ENCODE measurements around the gene ACOD1.

Gene ACOD1

DNA sequence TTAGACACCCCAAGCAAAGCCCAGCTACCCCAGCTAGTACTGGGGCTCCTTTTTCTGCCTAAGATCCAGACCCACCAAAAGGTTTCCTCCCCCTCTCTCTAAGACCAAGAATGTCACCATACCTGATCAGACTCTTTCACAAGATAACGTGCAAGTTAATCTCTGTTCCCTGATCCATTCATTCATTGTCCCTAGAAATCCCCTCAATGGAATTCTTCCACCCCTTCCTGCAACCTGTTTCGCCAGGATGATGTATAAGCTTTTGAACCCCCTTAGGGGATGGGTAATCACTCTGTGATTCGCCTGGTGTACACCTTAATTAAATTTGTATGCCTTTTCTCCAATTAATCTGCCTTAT lies 26.3 kb downstream of the ACOD1 start:
- Histone ChIP-seq H3K4me3 (ENCODE audit: low read length) (no peak overlapping the region), H3K27ac (ENCODE audit: low read depth, low read length) (no peak overlapping the region)

DNA sequence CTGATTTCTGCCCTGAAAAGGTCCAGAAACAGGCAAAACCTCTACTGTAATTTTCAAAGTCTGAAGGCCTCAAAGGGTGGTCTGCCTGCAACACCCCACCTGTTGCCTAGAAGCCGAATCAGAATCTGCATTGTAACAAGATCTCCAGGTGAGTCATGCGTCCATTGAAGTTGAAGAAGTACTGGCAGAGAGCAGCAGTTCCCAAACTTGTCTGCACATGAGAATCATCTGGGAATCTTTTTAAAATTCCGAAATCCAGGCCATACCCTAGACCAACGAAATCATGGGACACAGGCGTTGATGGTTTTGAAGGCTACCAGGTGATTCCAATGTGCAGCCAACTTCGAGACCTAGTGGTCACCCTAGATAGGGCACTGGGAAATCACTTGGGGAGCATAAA lies 27.6 kb downstream of the ACOD1 start:
- H3K4me1 ChIP-seq (ENCODE audit: control insufficient read depth, low read length): no peaks in the 10 kb centered on the region
- H3K9me2 ChIP-seq (replicated peaks; ENCODE audit: control insufficient read depth, low read length): no peaks in the 10 kb centered on the region
- no peaks in the 10 kb centered on the region for H4K20me1 ChIP-seq (ENCODE audit: control insufficient read depth, insufficient read depth, low read depth, low read length)
- no peak for TF ChIP-seq EZH2phosphoT487 (IDR thresholded peaks at IDR 0.05; ENCODE audit: borderline replicate concordance, low read length)
- TF ChIP-seq, protein P1, sequence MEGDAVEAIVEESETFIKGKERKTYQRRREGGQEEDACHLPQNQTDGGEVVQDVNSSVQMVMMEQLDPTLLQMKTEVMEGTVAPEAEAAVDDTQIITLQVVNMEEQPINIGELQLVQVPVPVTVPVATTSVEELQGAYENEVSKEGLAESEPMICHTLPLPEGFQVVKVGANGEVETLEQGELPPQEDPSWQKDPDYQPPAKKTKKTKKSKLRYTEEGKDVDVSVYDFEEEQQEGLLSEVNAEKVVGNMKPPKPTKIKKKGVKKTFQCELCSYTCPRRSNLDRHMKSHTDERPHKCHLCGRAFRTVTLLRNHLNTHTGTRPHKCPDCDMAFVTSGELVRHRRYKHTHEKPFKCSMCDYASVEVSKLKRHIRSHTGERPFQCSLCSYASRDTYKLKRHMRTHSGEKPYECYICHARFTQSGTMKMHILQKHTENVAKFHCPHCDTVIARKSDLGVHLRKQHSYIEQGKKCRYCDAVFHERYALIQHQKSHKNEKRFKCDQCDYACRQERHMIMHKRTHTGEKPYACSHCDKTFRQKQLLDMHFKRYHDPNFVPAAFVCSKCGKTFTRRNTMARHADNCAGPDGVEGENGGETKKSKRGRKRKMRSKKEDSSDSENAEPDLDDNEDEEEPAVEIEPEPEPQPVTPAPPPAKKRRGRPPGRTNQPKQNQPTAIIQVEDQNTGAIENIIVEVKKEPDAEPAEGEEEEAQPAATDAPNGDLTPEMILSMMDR (IDR thresholded peaks at IDR 0.05; ENCODE audit: low read depth, low read length, poor library complexity, severe bottlenecking): no peak
- peaks cover 23% of the 10 kb centered on the region for H3K27me3 ChIP-seq (ENCODE audit: control insufficient read depth, low read length)
- H3K27ac ChIP-seq (ENCODE audit: low read depth, low read length): no peak overlapping the region
- H3K36me3 ChIP-seq (ENCODE audit: control insufficient read depth, low read length): no peaks in the 10 kb centered on the region
- H3K79me2 ChIP-seq (ENCODE audit: control insufficient read depth, low read length): no peaks in the 10 kb centered on the region
- H3K4me2 ChIP-seq (ENCODE audit: low read length): no peak overlapping the region
- H3K9me3 ChIP-seq (ENCODE audit: control insufficient read depth, insufficient read depth, low read length): no peaks in the 10 kb centered on the region
- no peak overlapping the region for H3K4me3 ChIP-seq (ENCODE audit: low read length)
- no peaks in the 10 kb centered on the region for H3F3A ChIP-seq (ENCODE audit: control insufficient read depth, insufficient read depth)

More for the DNA sequence above, 26.3 kb downstream of the ACOD1 start:
- TF ChIP-seq, protein P1 (IDR thresholded peaks at IDR 0.05; ENCODE audit: low read depth, low read length, poor library complexity, severe bottlenecking): no peak
- TF ChIP-seq EZH2phosphoT487 (IDR thresholded peaks at IDR 0.05; ENCODE audit: borderline replicate concordance, low read length): no peak
- no peaks in the 10 kb centered on the region for H3K9me3 ChIP-seq (ENCODE audit: control insufficient read depth, insufficient read depth, low read length)
- no peaks in the 10 kb centered on the region for H3K9me2 ChIP-seq (replicated peaks; ENCODE audit: control insufficient read depth, low read length)
- no peaks in the 10 kb centered on the region for H3K4me1 ChIP-seq (ENCODE audit: control insufficient read depth, low read length)
- peaks cover 25% of the 10 kb centered on the region for H3K27me3 ChIP-seq (ENCODE audit: control insufficient read depth, low read length)
- no peaks in the 10 kb centered on the region for H4K20me1 ChIP-seq (ENCODE audit: control insufficient read depth, insufficient read depth, low read depth, low read length)
- H3K4me2 ChIP-seq (ENCODE audit: low read length): no peak overlapping the region
- H3F3A ChIP-seq (ENCODE audit: control insufficient read depth, insufficient read depth): no peaks in the 10 kb centered on the region
- no peaks in the 10 kb centered on the region for H3K79me2 ChIP-seq (ENCODE audit: control insufficient read depth, low read length)
- H3K36me3 ChIP-seq (ENCODE audit: control insufficient read depth, low read length): no peaks in the 10 kb centered on the region

- Histone ChIP-seq H4K20me1 (ENCODE audit: control insufficient read depth, insufficient read depth, low read depth, low read length) (no peaks in the 10 kb centered on the region), H3K4me3 (ENCODE audit: low read length) (no peak overlapping the region), H3F3A (ENCODE audit: control insufficient read depth, insufficient read depth) (no peaks in the 10 kb centered on the region), H3K27me3 (ENCODE audit: control insufficient read depth, low read length) (peaks cover 23% of the 10 kb centered on the region), H3K79me2 (ENCODE audit: control insufficient read depth, low read length) (no peaks in the 10 kb centered on the region), H3K9me2 (replicated peaks; ENCODE audit: control insufficient read depth, low read length) (no peaks in the 10 kb centered on the region), H3K36me3 (ENCODE audit: control insufficient read depth, low read length) (no peaks in the 10 kb centered on the region), H3K4me2 (ENCODE audit: low read length) (no peak overlapping the region), H3K4me1 (ENCODE audit: control insufficient read depth, low read length) (no peaks in the 10 kb centered on the region), H3K27ac (ENCODE audit: low read depth, low read length) (no peak overlapping the region), H3K9me3 (ENCODE audit: control insufficient read depth, insufficient read depth, low read length) (no peaks in the 10 kb centered on the region)
- TF ChIP-seq, protein P1 (IDR thresholded peaks at IDR 0.05; ENCODE audit: low read depth, low read length, poor library complexity, severe bottlenecking): no peak
- no peak for TF ChIP-seq EZH2phosphoT487 (IDR thresholded peaks at IDR 0.05; ENCODE audit: borderline replicate concordance, low read length)
Observed at GRCh38 chr13:76976490-76976889, 28.2 kb downstream of the ACOD1 start.

DNA sequence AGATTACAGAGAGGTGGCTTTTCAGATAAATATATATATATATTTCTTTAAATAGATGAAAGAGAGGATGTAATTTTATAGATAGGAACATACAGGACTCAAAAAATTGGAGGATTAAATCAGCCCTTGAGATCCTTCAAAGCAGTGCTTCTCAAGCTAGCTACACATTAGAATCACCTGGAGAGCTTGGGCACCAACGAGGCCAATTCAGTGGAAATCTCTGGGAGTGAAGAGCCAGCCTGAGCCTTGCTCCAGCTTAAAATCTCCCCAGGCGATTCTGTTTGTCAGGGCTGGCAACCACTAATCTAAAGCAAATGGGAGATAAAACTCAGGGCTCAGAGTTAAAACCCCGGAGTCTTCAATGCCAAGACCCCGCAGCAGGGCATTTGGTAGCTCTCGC lies 28.6 kb downstream of the ACOD1 start:
- H3K4me1 ChIP-seq (ENCODE audit: control insufficient read depth, low read length): no peaks in the 10 kb centered on the region
- TF ChIP-seq, protein P1 (IDR thresholded peaks at IDR 0.05; ENCODE audit: low read depth, low read length, poor library complexity, severe bottlenecking): no peak
- no peak for TF ChIP-seq EZH2phosphoT487 (IDR thresholded peaks at IDR 0.05; ENCODE audit: borderline replicate concordance, low read length)
- no peak overlapping the region for H3K27ac ChIP-seq (ENCODE audit: low read depth, low read length)
- H3K9me3 ChIP-seq (ENCODE audit: control insufficient read depth, insufficient read depth, low read length): no peaks in the 10 kb centered on the region
- H3K27me3 ChIP-seq (ENCODE audit: control insufficient read depth, low read length): peaks cover 27% of the 10 kb centered on the region
- H3K9me2 ChIP-seq (replicated peaks; ENCODE audit: control insufficient read depth, low read length): no peaks in the 10 kb centered on the region
- H3F3A ChIP-seq (ENCODE audit: control insufficient read depth, insufficient read depth): no peaks in the 10 kb centered on the region
- H4K20me1 ChIP-seq (ENCODE audit: control insufficient read depth, insufficient read depth, low read depth, low read length): no peaks in the 10 kb centered on the region
- no peak overlapping the region for H3K4me2 ChIP-seq (ENCODE audit: low read length)
- H3K36me3 ChIP-seq (ENCODE audit: control insufficient read depth, low read length): no peaks in the 10 kb centered on the region
- no peaks in the 10 kb centered on the region for H3K79me2 ChIP-seq (ENCODE audit: control insufficient read depth, low read length)
- H3K4me3 ChIP-seq (ENCODE audit: low read length): no peak overlapping the region
